CD4-positive, alpha-beta T cell (primary cell): ENCODE results near the gene ARHGEF4. TPM values are rescaled to one million over a fixed set of nuclear protein-coding genes. Genes with fewer than 3 reads are reported as not detected.

ENCODE experiments used
- ATAC-seq: fragments of 200-7000 bp; cut with Tn5 transposase; one replicate; pipeline ENCODE4 v1.10.0; 2022; ENCODE audit warnings: mild to moderate bottlenecking; ENCODE audit not compliant: poor library complexity
- CTCF ChIA-PET: fragments of 350-600 bp; sonication (Branson Sonifier 250); formaldehyde crosslinking; loops from one replicate; lab custom pipeline; 2021; ENCODE audit warnings: antibody characterized with exemption, inconsistent platforms; lab: Charles Lee
- POLR2A ChIA-PET: fragments of 350-600 bp; sonication (Branson Sonifier 250); formaldehyde crosslinking; loops from one replicate; lab custom pipeline; 2021; ENCODE audit warnings: antibody characterized with exemption, inconsistent platforms; lab: Charles Lee
- DNase-seq, 14 experiments: peaks; one replicate each; pipeline ENCODE4 v3.0.0-alpha.2; 2013 to 2020; ENCODE audit warnings: mixed read lengths in 2 of 14
- H3K27ac ChIP-seq, 2 donors: one replicate each; pipeline versions ENCODE4 v1.5.1 to v1.7.0; 2013; ENCODE audit warnings: low read length in 2 of 2, low read depth in 1 of 2, mild to moderate bottlenecking in 1 of 2
- H3K27me3 ChIP-seq, 2 experiments: 1 replicate in 1 of 2; 2 replicates in 1 of 2; pipeline versions ENCODE4 v1.6.1 to v1.7.0; 2013; ENCODE audit warnings: low read length in 2 of 2, control low read depth in 1 of 2, mild to moderate bottlenecking in 1 of 2, moderate library complexity in 1 of 2; ENCODE audit not compliant: insufficient read depth in 2 of 2, control insufficient read depth in 1 of 2
- H3K36me3 ChIP-seq: one replicate; pipeline ENCODE4 v1.6.1; 2013; ENCODE audit warnings: low read length, control low read depth; ENCODE audit not compliant: insufficient read depth
- H3K4me1 ChIP-seq: one replicate; pipeline ENCODE4 v1.6.1; 2013; ENCODE audit warnings: low read length, control low read depth; ENCODE audit not compliant: insufficient read depth
- H3K4me3 ChIP-seq: one replicate; pipeline ENCODE4 v1.5.1; 2013; ENCODE audit warnings: mild to moderate bottlenecking, low read length, moderate library complexity
- H3K9me3 ChIP-seq, 2 experiments: 1 replicate in 1 of 2; 2 replicates in 1 of 2; pipeline versions ENCODE4 v1.6.1 to v1.7.0; 2013; ENCODE audit warnings: low read length in 2 of 2, mild to moderate bottlenecking in 2 of 2, control low read depth in 1 of 2, moderate library complexity in 1 of 2; ENCODE audit not compliant: control insufficient read depth in 1 of 2, insufficient read depth in 1 of 2
- H3K27ac Mint-ChIP-seq: one replicate; pipeline ENCODE4 v1.8.0; 2020; ENCODE audit warnings: mixed read lengths
- H3K27me3 Mint-ChIP-seq: one replicate; pipeline ENCODE4 v1.8.0; 2021; ENCODE audit warnings: mixed read lengths
- H3K36me3 Mint-ChIP-seq: one replicate; pipeline ENCODE4 v1.8.0; 2021; ENCODE audit warnings: low read depth, mixed read lengths
- H3K4me1 Mint-ChIP-seq: one replicate; pipeline ENCODE4 v1.8.0; 2021; ENCODE audit warnings: low read depth, mixed read lengths
- H3K4me3 Mint-ChIP-seq: one replicate; pipeline ENCODE4 v1.8.0; 2020; ENCODE audit warnings: mild to moderate bottlenecking, mixed read lengths
- H3K9me3 Mint-ChIP-seq: one replicate; pipeline ENCODE4 v1.8.0; 2020; ENCODE audit warnings: mixed read lengths
- CTCF ChIP-seq: fragments of 200-600 bp; IDR thresholded peaks from one replicate; pipeline ENCODE4 v1.8.0; 2022; ENCODE audit warnings: antibody characterized with exemption, mild to moderate bottlenecking
- intact Hi-C, 2 experiments: fragments of 100-400 bp; cut with DNase I in 1 of 2; cut with micrococcal nuclease in 1 of 2; formaldehyde crosslinking; loops; one replicate each; pipeline versions ENCODE4 v1.15.1 to v1.9.0; 2023 to 2025; cut with DNase I, micrococcal nuclease
- total RNA-seq, 174 experiments: library from RNA in 2 of 174; stranded (reverse) in 2 of 174; gene quantifications; one replicate each; pipeline ENCODE4 v1.2.3 and lab custom pipeline; 2021 to 2026

The ARHGEF4 gene
- total RNA-seq, 2 experiments from 2014 or later: 3.6 to 4.1 TPM

GRCh38 chr2:130947967-130948366, 111.3 kb downstream of the ARHGEF4 start:
- Histone ChIP-seq H3K27ac (no peak overlapping the region), H3K9me3 (peaks cover 4 to 15% of the 10 kb centered on the region in 2 experiments), H3K27me3 (no peaks in the 10 kb centered on the region), H3K4me1 (no peaks in the 10 kb centered on the region), H3K4me3 (no peak overlapping the region), H3K36me3 (no peaks in the 10 kb centered on the region)
- ChIA-PET POLR2A (no interaction called here), CTCF (no interaction called here)
- DNase-seq (no peak), ATAC-seq (no peak)
- Mint-ChIP-seq H3K27me3 (peaks cover 26% of the 10 kb centered on the region), H3K4me1 (no peaks in the 10 kb centered on the region), H3K9me3 (no peaks in the 10 kb centered on the region), H3K36me3 (no peaks in the 10 kb centered on the region), H3K4me3 (no peak overlapping the region), H3K27ac (no peak overlapping the region)
- intact Hi-C loops: no loop called here
- no peak for TF ChIP-seq CTCF

GRCh38 chr2:130949954-130950353, 113.2 kb downstream of the ARHGEF4 start:
- no peak overlapping the region for H3K4me3 ChIP-seq
- peaks cover 4 to 10% of the 10 kb centered on the region in 2 experiments for H3K9me3 ChIP-seq
- no peak overlapping the region for H3K27ac Mint-ChIP-seq
- no peak overlapping the region for H3K4me3 Mint-ChIP-seq
- no peak for ATAC-seq
- H3K4me1 ChIP-seq: no peaks in the 10 kb centered on the region
- TF ChIP-seq CTCF: no peak
- H3K4me1 Mint-ChIP-seq: no peaks in the 10 kb centered on the region
- peaks cover 7% of the 10 kb centered on the region for H3K9me3 Mint-ChIP-seq
- DNase-seq: no peak
- H3K27ac ChIP-seq: no peak overlapping the region
- H3K27me3 ChIP-seq: no peaks in the 10 kb centered on the region
- intact Hi-C loops: no loop called here
- peaks cover 26% of the 10 kb centered on the region for H3K27me3 Mint-ChIP-seq
- H3K36me3 ChIP-seq: no peaks in the 10 kb centered on the region
- ChIA-PET POLR2A (no interaction called here), CTCF (no interaction called here)
- no peaks in the 10 kb centered on the region for H3K36me3 Mint-ChIP-seq

GRCh38 chr2:130951018-130951417, 114.3 kb downstream of the ARHGEF4 start:
- Mint-ChIP-seq H3K36me3 (no peaks in the 10 kb centered on the region), H3K4me3 (no peak overlapping the region), H3K9me3 (peaks cover 15% of the 10 kb centered on the region), H3K27ac (no peak overlapping the region), H3K4me1 (no peaks in the 10 kb centered on the region), H3K27me3 (peaks cover 26% of the 10 kb centered on the region)
- Histone ChIP-seq H3K4me3 (no peak overlapping the region), H3K36me3 (no peaks in the 10 kb centered on the region), H3K4me1 (no peaks in the 10 kb centered on the region), H3K27ac (no peak overlapping the region), H3K9me3 (peaks cover 4 to 14% of the 10 kb centered on the region in 2 experiments), H3K27me3 (no peaks in the 10 kb centered on the region)
- intact Hi-C loops: no loop called here
- ATAC-seq: no peak
- ChIA-PET POLR2A (no interaction called here), CTCF (no interaction called here)
- DNase-seq: no peak
- no peak for TF ChIP-seq CTCF
